Loucy (cell line): Measurements from ENCODE around the gene POU3F4.

ENCODE experiments used
- EZH2phosphoT487 ChIP-seq: fragments of 200-600 bp; IDR thresholded peaks from 2 replicates; pipeline ENCODE4 v1.6.1; 2018; ENCODE audit warnings: antibody characterized with exemption, mild to moderate bottlenecking, moderate library complexity, borderline replicate concordance
- TF ChIP-seq, protein P1 (sequence below): fragments of 200-600 bp; sonication (generic); conservative IDR thresholded peaks from 2 replicates; pipeline ENCODE4 v1.5.1; 2014; ENCODE audit warnings: mild to moderate bottlenecking, antibody characterized with exemption, low read length

DNA sequence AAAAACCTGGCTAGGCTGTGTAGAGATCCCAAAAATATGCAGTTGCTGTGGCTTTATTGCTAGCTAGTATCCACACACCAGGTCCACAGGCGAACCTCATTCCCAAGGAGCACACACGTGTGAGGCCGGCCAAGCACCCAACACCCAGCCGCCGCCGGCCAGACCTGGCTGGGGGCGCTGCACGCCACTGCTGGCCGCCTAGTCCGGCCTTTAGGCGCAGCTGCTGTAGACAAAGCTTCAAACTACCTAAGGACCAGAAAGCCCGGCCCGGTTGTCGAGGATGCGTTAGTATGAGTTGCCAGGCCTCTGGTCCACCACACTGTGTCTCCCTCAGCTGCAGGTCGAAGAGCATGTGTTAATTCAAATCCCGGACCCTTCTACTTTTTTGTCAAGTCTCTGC lies 3.1 kb downstream of the POU3F4 start:
- TF ChIP-seq, protein P1, sequence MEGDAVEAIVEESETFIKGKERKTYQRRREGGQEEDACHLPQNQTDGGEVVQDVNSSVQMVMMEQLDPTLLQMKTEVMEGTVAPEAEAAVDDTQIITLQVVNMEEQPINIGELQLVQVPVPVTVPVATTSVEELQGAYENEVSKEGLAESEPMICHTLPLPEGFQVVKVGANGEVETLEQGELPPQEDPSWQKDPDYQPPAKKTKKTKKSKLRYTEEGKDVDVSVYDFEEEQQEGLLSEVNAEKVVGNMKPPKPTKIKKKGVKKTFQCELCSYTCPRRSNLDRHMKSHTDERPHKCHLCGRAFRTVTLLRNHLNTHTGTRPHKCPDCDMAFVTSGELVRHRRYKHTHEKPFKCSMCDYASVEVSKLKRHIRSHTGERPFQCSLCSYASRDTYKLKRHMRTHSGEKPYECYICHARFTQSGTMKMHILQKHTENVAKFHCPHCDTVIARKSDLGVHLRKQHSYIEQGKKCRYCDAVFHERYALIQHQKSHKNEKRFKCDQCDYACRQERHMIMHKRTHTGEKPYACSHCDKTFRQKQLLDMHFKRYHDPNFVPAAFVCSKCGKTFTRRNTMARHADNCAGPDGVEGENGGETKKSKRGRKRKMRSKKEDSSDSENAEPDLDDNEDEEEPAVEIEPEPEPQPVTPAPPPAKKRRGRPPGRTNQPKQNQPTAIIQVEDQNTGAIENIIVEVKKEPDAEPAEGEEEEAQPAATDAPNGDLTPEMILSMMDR: no peak
- TF ChIP-seq EZH2phosphoT487: no peak
